Measurements from ENCODE around the gene MAGI1.
A peak's percentile ranks its signal among the peaks of the same experiment; 100 is the strongest.

The MAGI1 gene

DNA sequence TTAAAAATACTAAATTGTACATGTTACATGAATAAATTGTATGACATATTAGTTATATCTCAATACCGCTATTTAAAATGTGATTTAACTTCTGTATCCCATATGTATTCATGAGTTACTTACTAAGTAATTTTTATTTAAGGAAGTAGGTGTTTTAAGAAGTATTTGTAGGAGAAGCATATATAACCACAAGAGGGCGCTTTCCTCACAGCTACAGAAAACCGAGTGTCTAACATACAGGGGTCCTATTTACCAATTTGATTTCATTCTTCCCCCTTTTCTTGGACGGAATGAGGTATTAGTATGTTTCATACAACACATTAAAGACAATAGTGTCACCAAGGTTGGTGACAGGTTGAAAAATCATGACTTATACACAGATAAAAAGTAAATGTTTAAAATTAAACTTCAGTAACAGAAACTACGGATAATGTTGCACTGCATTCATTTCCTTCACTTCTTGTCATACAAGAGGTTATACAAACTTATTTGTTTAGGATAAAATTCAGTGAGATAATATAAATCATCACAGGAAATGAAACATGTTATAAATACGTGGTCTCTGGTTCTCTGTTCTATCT is 253.6 kb downstream of the MAGI1 start:
- DNase-seq: peak; percentile 68

DNA sequence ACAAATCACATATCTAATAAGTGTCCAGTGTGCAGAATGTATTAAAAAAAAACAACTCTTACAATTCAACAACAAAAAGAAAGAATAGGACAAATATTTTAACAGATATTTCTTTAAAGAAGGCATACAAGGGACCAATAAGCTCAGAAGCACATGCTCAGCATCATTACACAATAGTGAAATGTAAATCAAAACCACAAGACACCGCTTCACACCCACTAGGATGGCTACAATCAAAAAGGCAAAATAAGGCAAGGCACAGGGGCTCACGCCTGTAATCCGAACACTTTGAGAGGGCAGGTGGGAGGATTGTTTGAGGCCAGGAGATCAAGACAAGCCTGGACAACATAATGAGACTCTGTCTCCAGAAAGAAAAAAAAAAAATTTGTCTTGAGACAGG is 255.6 kb downstream of the MAGI1 start:
- H2BK120ac ChIP-seq (ENCODE audit: low read depth, low read length): no peak overlapping the region
- no peak overlapping the region for H3K27ac ChIP-seq (ENCODE audit: low read depth, low read length)
- H2BK15ac ChIP-seq (replicated peaks; ENCODE audit: low read depth): no peak overlapping the region
- H3K4ac ChIP-seq (ENCODE audit: low read depth, low read length): no peak overlapping the region
- H2AK5ac ChIP-seq (ENCODE audit: low read length): no peak overlapping the region
- no peak overlapping the region for H3K4me3 ChIP-seq (ENCODE audit: low read length)
- no peak overlapping the region for H3K23ac ChIP-seq (ENCODE audit: low read length)
- H3K79me1 ChIP-seq (ENCODE audit: low read length): no peaks in the 10 kb centered on the region
- H3K27me3 ChIP-seq (ENCODE audit: insufficient read depth, low read length, poor library complexity): no peaks in the 10 kb centered on the region
- no peak overlapping the region for H3K18ac ChIP-seq (ENCODE audit: low read length)
- DNase-seq: no peak
- WGBS (ENCODE audit: extremely low coverage, insufficient coverage, low lambda C conversion rate): no CpG with 5 or more reads among the region's 3 CpGs
- no peaks in the 10 kb centered on the region for H3K4me1 ChIP-seq (ENCODE audit: control insufficient read depth, low read depth, low read length)
- no peak overlapping the region for H3K4me2 ChIP-seq (ENCODE audit: low read length)
- H4K5ac ChIP-seq (ENCODE audit: low read length): no peak overlapping the region
- no peak overlapping the region for H2BK5ac ChIP-seq (ENCODE audit: low read length)
- no peak overlapping the region for H3K56ac ChIP-seq (ENCODE audit: low read length)
- no peak overlapping the region for H3K9ac ChIP-seq (ENCODE audit: low read length)
- no peaks in the 10 kb centered on the region for H3K79me2 ChIP-seq (ENCODE audit: control insufficient read depth, insufficient read depth, low read length)
- H4K8ac ChIP-seq (ENCODE audit: low read depth, low read length): no peak overlapping the region
- no peaks in the 10 kb centered on the region for H3K36me3 ChIP-seq (ENCODE audit: control insufficient read depth, insufficient read depth, low read length)

More for the DNA sequence above, 253.6 kb downstream of the MAGI1 start:
- no peaks in the 10 kb centered on the region for H3K79me2 ChIP-seq (ENCODE audit: control insufficient read depth, insufficient read depth, low read length)
- no peak overlapping the region for H3K4me3 ChIP-seq (ENCODE audit: low read length)
- no peak overlapping the region for H4K5ac ChIP-seq (ENCODE audit: low read length)
- no peak overlapping the region for H2BK120ac ChIP-seq (ENCODE audit: low read depth, low read length)
- H3K56ac ChIP-seq (ENCODE audit: low read length): no peak overlapping the region
- H3K36me3 ChIP-seq (ENCODE audit: control insufficient read depth, insufficient read depth, low read length): no peaks in the 10 kb centered on the region
- no peak overlapping the region for H4K8ac ChIP-seq (ENCODE audit: low read depth, low read length)
- no peak overlapping the region for H3K9ac ChIP-seq (ENCODE audit: low read length)
- H3K18ac ChIP-seq (ENCODE audit: low read length): no peak overlapping the region
- no peak overlapping the region for H3K4ac ChIP-seq (ENCODE audit: low read depth, low read length)
- no peak overlapping the region for H3K27ac ChIP-seq (ENCODE audit: low read depth, low read length)
- WGBS (ENCODE audit: extremely low coverage, insufficient coverage, low lambda C conversion rate): no CpG with 5 or more reads among the region's 6 CpGs
- H3K79me1 ChIP-seq (ENCODE audit: low read length): no peaks in the 10 kb centered on the region
- no peaks in the 10 kb centered on the region for H3K27me3 ChIP-seq (ENCODE audit: insufficient read depth, low read length, poor library complexity)
- H3K23ac ChIP-seq (ENCODE audit: low read length): no peak overlapping the region
- no peak overlapping the region for H3K4me2 ChIP-seq (ENCODE audit: low read length)
- H2AK5ac ChIP-seq (ENCODE audit: low read length): no peak overlapping the region
- no peaks in the 10 kb centered on the region for H3K4me1 ChIP-seq (ENCODE audit: control insufficient read depth, low read depth, low read length)
- H2BK5ac ChIP-seq (ENCODE audit: low read length): no peak overlapping the region
- H2BK15ac ChIP-seq (replicated peaks; ENCODE audit: low read depth): no peak overlapping the region

DNA sequence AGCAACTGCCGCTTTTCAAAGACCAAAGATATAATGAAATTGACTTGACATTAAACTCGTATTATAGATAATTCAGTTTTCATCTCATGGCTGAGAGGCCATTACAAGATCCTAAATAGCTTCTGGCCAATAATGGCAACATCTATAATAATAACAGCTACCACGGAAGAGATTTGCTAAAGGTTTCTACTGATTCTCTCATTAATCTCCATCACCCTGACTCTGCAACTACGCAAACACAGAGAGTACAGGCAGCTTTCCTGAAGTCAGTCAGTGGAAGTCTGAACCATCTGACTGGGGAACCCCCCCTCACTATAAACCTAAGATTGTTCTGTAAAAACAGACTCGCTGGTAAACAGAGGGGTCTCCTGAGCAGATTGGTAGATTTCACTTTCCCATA is 257.1 kb downstream of the MAGI1 start:
- no peak overlapping the region for H4K5ac ChIP-seq (ENCODE audit: low read length)
- no CpG with 5 or more reads among the region's 5 CpGs for WGBS (ENCODE audit: extremely low coverage, insufficient coverage, low lambda C conversion rate)

DNA sequence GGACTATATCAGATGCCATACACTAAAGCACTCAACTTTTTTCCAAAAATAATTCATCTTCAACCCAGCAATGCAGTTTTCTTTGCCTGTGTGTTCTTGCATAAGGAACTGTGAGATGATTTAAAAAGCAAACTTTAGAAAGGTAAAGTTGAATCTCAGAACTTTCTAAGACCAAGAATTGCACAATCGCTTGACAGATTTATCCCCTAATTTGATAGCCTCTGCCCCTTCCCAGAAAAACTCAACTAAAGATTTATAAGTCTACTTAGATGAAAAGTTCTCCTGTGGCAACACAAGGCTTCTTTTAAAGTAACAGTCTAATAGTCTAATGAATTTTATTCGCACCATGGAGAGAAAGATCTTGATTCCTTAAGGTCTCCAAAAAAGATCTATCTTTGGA is 259.3 kb downstream of the MAGI1 start:
- Histone ChIP-seq H3K4me3 (ENCODE audit: low read length) (no peak overlapping the region), H4K5ac (ENCODE audit: low read length) (no peak overlapping the region), H2BK15ac (replicated peaks; ENCODE audit: low read depth) (no peak overlapping the region), H3K79me1 (ENCODE audit: low read length) (peaks cover 2% of the 10 kb centered on the region), H3K23ac (ENCODE audit: low read length) (no peak overlapping the region), H3K9ac (ENCODE audit: low read length) (no peak overlapping the region), H3K56ac (ENCODE audit: low read length) (no peak overlapping the region), H3K4me1 (ENCODE audit: control insufficient read depth, low read depth, low read length) (no peaks in the 10 kb centered on the region), H3K4ac (ENCODE audit: low read depth, low read length) (no peak overlapping the region), H2AK5ac (ENCODE audit: low read length) (no peak overlapping the region), H3K18ac (ENCODE audit: low read length) (no peak overlapping the region), H3K79me2 (ENCODE audit: control insufficient read depth, insufficient read depth, low read length) (no peaks in the 10 kb centered on the region), H3K36me3 (ENCODE audit: control insufficient read depth, insufficient read depth, low read length) (no peaks in the 10 kb centered on the region), H4K8ac (ENCODE audit: low read depth, low read length) (no peak overlapping the region), H3K27ac (ENCODE audit: low read depth, low read length) (no peak overlapping the region), H3K4me2 (ENCODE audit: low read length) (no peak overlapping the region), H3K27me3 (ENCODE audit: insufficient read depth, low read length, poor library complexity) (no peaks in the 10 kb centered on the region), H2BK120ac (ENCODE audit: low read depth, low read length) (no peak overlapping the region), H2BK5ac (ENCODE audit: low read length) (no peak overlapping the region)
- no CpG with 5 or more reads among the region's 2 CpGs for WGBS (ENCODE audit: extremely low coverage, insufficient coverage, low lambda C conversion rate)
- no peak for DNase-seq

More for the DNA sequence above, 257.1 kb downstream of the MAGI1 start:
- no peak overlapping the region for H2BK15ac ChIP-seq (replicated peaks; ENCODE audit: low read depth)
- no peak overlapping the region for H4K8ac ChIP-seq (ENCODE audit: low read depth, low read length)
- H3K79me1 ChIP-seq (ENCODE audit: low read length): peaks cover 2% of the 10 kb centered on the region
- H3K9ac ChIP-seq (ENCODE audit: low read length): no peak overlapping the region
- no peak overlapping the region for H3K18ac ChIP-seq (ENCODE audit: low read length)
- no peak overlapping the region for H2BK5ac ChIP-seq (ENCODE audit: low read length)
- no peak overlapping the region for H2BK120ac ChIP-seq (ENCODE audit: low read depth, low read length)
- no peak overlapping the region for H3K4ac ChIP-seq (ENCODE audit: low read depth, low read length)
- H3K56ac ChIP-seq (ENCODE audit: low read length): no peak overlapping the region
- no peak overlapping the region for H2AK5ac ChIP-seq (ENCODE audit: low read length)
- H3K27ac ChIP-seq (ENCODE audit: low read depth, low read length): no peak overlapping the region
- H3K79me2 ChIP-seq (ENCODE audit: control insufficient read depth, insufficient read depth, low read length): no peaks in the 10 kb centered on the region
- no peak overlapping the region for H3K23ac ChIP-seq (ENCODE audit: low read length)
- H3K4me1 ChIP-seq (ENCODE audit: control insufficient read depth, low read depth, low read length): no peaks in the 10 kb centered on the region
- no peak overlapping the region for H3K4me2 ChIP-seq (ENCODE audit: low read length)
- no peaks in the 10 kb centered on the region for H3K36me3 ChIP-seq (ENCODE audit: control insufficient read depth, insufficient read depth, low read length)
- DNase-seq: no peak
- no peak overlapping the region for H3K4me3 ChIP-seq (ENCODE audit: low read length)
- H3K27me3 ChIP-seq (ENCODE audit: insufficient read depth, low read length, poor library complexity): no peaks in the 10 kb centered on the region

DNA sequence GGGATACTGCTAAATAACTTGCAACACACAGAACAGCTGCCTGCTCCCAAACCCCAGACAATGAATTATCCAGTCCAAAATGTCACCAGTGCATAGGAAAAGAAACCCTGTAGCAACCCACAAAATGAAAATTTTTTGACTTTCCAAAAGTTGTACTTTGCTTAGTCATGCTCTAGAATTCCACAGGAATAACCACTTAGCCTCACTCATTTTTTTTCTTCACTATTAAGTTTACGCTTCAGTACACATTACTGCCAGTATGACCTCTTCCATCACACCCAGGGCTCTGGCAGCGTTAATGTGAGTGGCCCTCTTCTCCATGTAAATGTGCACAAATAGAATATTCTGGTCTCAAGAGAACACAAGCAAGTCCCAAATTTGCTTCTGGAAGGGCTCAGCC is 259.8 kb downstream of the MAGI1 start:
- Histone ChIP-seq H3K36me3 (ENCODE audit: control insufficient read depth, insufficient read depth, low read length) (no peaks in the 10 kb centered on the region), H4K8ac (ENCODE audit: low read depth, low read length) (no peak overlapping the region), H3K79me1 (ENCODE audit: low read length) (peaks cover 2% of the 10 kb centered on the region), H3K56ac (ENCODE audit: low read length) (no peak overlapping the region), H4K5ac (ENCODE audit: low read length) (no peak overlapping the region), H2BK5ac (ENCODE audit: low read length) (no peak overlapping the region), H3K18ac (ENCODE audit: low read length) (no peak overlapping the region), H3K4me3 (ENCODE audit: low read length) (no peak overlapping the region), H3K4me1 (ENCODE audit: control insufficient read depth, low read depth, low read length) (no peaks in the 10 kb centered on the region), H2BK120ac (ENCODE audit: low read depth, low read length) (no peak overlapping the region), H3K27me3 (ENCODE audit: insufficient read depth, low read length, poor library complexity) (no peaks in the 10 kb centered on the region), H3K23ac (ENCODE audit: low read length) (no peak overlapping the region), H3K9ac (ENCODE audit: low read length) (no peak overlapping the region), H3K27ac (ENCODE audit: low read depth, low read length) (no peak overlapping the region), H2BK15ac (replicated peaks; ENCODE audit: low read depth) (no peak overlapping the region), H3K79me2 (ENCODE audit: control insufficient read depth, insufficient read depth, low read length) (no peaks in the 10 kb centered on the region), H3K4ac (ENCODE audit: low read depth, low read length) (no peak overlapping the region), H3K4me2 (ENCODE audit: low read length) (no peak overlapping the region), H2AK5ac (ENCODE audit: low read length) (no peak overlapping the region)
- no CpG with 5 or more reads among the region's 2 CpGs for WGBS (ENCODE audit: extremely low coverage, insufficient coverage, low lambda C conversion rate)
- DNase-seq: no peak

DNA sequence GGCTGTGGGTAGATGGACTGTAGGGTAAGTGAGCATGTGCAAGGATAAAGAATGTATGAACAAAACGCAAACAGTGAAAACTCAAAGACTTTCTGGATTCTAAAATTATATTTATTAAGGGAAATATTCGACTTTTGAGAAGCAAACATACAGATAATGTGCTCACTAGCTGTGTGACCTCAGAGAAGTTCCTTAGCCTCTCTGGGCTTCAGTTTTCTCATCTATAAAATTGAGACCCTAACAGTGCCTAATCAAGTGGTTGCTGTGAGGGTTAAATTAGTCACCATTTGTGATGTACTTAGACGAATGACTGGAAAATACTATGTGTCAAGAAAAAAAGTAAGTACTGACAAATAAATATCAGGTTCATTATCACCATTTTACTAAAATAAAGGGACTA is 261.7 kb downstream of the MAGI1 start:
- no peak overlapping the region for H3K18ac ChIP-seq (ENCODE audit: low read length)
- H3K79me1 ChIP-seq (ENCODE audit: low read length): peaks cover 2% of the 10 kb centered on the region
- H2BK5ac ChIP-seq (ENCODE audit: low read length): no peak overlapping the region
- H3K4me2 ChIP-seq (ENCODE audit: low read length): no peak overlapping the region
- no peak overlapping the region for H2BK15ac ChIP-seq (replicated peaks; ENCODE audit: low read depth)
- no peak overlapping the region for H3K56ac ChIP-seq (ENCODE audit: low read length)
- no peak overlapping the region for H2AK5ac ChIP-seq (ENCODE audit: low read length)
- H4K5ac ChIP-seq (ENCODE audit: low read length): no peak overlapping the region
- no peak overlapping the region for H3K23ac ChIP-seq (ENCODE audit: low read length)
- no peaks in the 10 kb centered on the region for H3K27me3 ChIP-seq (ENCODE audit: insufficient read depth, low read length, poor library complexity)
- H3K36me3 ChIP-seq (ENCODE audit: control insufficient read depth, insufficient read depth, low read length): no peaks in the 10 kb centered on the region
- H3K4me3 ChIP-seq (ENCODE audit: low read length): no peak overlapping the region
- no peak overlapping the region for H2BK120ac ChIP-seq (ENCODE audit: low read depth, low read length)
- no peak overlapping the region for H4K8ac ChIP-seq (ENCODE audit: low read depth, low read length)
- no peak overlapping the region for H3K4ac ChIP-seq (ENCODE audit: low read depth, low read length)
- no peaks in the 10 kb centered on the region for H3K79me2 ChIP-seq (ENCODE audit: control insufficient read depth, insufficient read depth, low read length)
- H3K9ac ChIP-seq (ENCODE audit: low read length): no peak overlapping the region
- no peak for DNase-seq
- WGBS (ENCODE audit: extremely low coverage, insufficient coverage, low lambda C conversion rate): no CpG with 5 or more reads among the region's 3 CpGs
- no peak overlapping the region for H3K27ac ChIP-seq (ENCODE audit: low read depth, low read length)
- no peaks in the 10 kb centered on the region for H3K4me1 ChIP-seq (ENCODE audit: control insufficient read depth, low read depth, low read length)

Data from mesendoderm (in vitro differentiated cells).